GM12878 (cell line): ENCODE data around the gene PFKFB2.

Experiments
- ATF7 ChIP-seq: fragments of 450-650 bp; IDR thresholded peaks from 2 replicates; pipeline ENCODE4 v1.6.1; 2016; ENCODE audit warnings: low read depth, mild to moderate bottlenecking
- ESRRA ChIP-seq: IDR thresholded peaks from 2 replicates; pipeline ENCODE4 v1.6.1; 2012; ENCODE audit warnings: mild to moderate bottlenecking, low read length, improper control_type of control experiment
- EZH2 ChIP-seq: IDR thresholded peaks from 2 replicates; pipeline ENCODE4 v1.6.1; 2012; ENCODE audit warnings: low read depth, mild to moderate bottlenecking, control low read depth, inconsistent platforms, low read length, borderline replicate concordance; ENCODE audit not compliant: control insufficient read depth
- HDAC6 ChIP-seq: fragments of 200-600 bp; sonication (generic); IDR thresholded peaks from one replicate; pipeline ENCODE4 v1.8.0; 2017; ENCODE audit warnings: antibody characterized with exemption; ENCODE audit not compliant: unreplicated experiment
- JUND ChIP-seq: IDR thresholded peaks from 2 replicates; pipeline ENCODE4 v1.6.1; 2012; ENCODE audit warnings: low read depth, mild to moderate bottlenecking, low read length, improper control_type of control experiment, moderate library complexity
- NFYB ChIP-seq: IDR thresholded peaks from 2 replicates; pipeline ENCODE4 v1.6.1; 2011; ENCODE audit warnings: low read depth, mild to moderate bottlenecking, low read length, improper control_type of control experiment, moderate library complexity; ENCODE audit not compliant: insufficient read depth
- NR2C2 ChIP-seq: IDR thresholded peaks from 2 replicates; pipeline ENCODE4 v1.6.1; 2011; ENCODE audit warnings: borderline replicate concordance, low read depth; ENCODE audit not compliant: control insufficient read depth, insufficient read length
- POLR2A ChIP-seq: IDR thresholded peaks from 2 replicates; pipeline ENCODE4 v1.6.1; 2011; ENCODE audit warnings: low read depth, mild to moderate bottlenecking, low read length
- TF ChIP-seq, protein P1 (sequence below): fragments of 450-650 bp; IDR thresholded peaks from 2 replicates; pipeline ENCODE4 v1.6.1; 2016; ENCODE audit warnings: mild to moderate bottlenecking
- TF ChIP-seq, protein P2 (sequence below): IDR thresholded peaks from 2 replicates; pipeline ENCODE4 v1.6.1; 2011; ENCODE audit warnings: low read depth, low read length, improper control_type of control experiment, borderline replicate concordance
- TF ChIP-seq, protein P3 (sequence below), 3 experiments: IDR thresholded peaks in 2 of 3; conservative IDR thresholded peaks in 1 of 3; 2 replicates each; pipeline ENCODE4 v1.5.1; 2011; ENCODE audit warnings: low read depth in 3 of 3, low read length in 3 of 3, mild to moderate bottlenecking in 3 of 3, control low read depth in 2 of 3, moderate library complexity in 2 of 3, inconsistent platforms in 1 of 3, mixed read lengths in 1 of 3; ENCODE audit not compliant: control insufficient read depth in 2 of 3, insufficient read depth in 1 of 3; ENCODE audit errors: extremely low read depth in 1 of 3
- TF ChIP-seq, protein P4 (sequence below): IDR thresholded peaks from 2 replicates; pipeline ENCODE4 v1.6.1; 2012; ENCODE audit warnings: mild to moderate bottlenecking, low read depth, low read length

DNA sequence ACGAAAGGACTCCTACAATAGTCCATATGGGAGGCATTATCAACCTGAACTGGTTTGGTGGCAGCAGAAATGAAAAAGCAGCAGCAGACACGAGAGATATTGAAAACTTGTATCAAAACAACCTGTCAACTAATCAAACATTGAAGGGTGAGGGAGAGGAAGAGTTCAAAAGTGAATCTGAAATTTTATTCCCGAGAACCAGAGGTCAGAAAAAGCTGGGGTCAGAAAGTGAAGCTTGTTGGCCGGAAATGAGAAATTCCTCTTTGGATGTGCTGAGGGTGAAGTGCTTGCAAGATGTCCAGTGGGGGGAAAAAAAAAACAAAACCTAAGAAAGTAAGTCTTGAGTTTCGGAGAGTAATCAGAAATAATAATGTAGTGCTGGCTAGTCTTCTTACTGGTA lies 49.1 kb downstream of the PFKFB2 start:
- no peak for TF ChIP-seq EZH2
- TF ChIP-seq JUND = no peak
- TF ChIP-seq ESRRA = no peak
- TF ChIP-seq, protein P1, sequence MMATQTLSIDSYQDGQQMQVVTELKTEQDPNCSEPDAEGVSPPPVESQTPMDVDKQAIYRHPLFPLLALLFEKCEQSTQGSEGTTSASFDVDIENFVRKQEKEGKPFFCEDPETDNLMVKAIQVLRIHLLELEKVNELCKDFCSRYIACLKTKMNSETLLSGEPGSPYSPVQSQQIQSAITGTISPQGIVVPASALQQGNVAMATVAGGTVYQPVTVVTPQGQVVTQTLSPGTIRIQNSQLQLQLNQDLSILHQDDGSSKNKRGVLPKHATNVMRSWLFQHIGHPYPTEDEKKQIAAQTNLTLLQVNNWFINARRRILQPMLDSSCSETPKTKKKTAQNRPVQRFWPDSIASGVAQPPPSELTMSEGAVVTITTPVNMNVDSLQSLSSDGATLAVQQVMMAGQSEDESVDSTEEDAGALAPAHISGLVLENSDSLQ = no peak
- TF ChIP-seq, protein P2, sequence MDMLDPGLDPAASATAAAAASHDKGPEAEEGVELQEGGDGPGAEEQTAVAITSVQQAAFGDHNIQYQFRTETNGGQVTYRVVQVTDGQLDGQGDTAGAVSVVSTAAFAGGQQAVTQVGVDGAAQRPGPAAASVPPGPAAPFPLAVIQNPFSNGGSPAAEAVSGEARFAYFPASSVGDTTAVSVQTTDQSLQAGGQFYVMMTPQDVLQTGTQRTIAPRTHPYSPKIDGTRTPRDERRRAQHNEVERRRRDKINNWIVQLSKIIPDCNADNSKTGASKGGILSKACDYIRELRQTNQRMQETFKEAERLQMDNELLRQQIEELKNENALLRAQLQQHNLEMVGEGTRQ = no peak
- TF ChIP-seq NFYB = no peak
- TF ChIP-seq, protein P3, sequence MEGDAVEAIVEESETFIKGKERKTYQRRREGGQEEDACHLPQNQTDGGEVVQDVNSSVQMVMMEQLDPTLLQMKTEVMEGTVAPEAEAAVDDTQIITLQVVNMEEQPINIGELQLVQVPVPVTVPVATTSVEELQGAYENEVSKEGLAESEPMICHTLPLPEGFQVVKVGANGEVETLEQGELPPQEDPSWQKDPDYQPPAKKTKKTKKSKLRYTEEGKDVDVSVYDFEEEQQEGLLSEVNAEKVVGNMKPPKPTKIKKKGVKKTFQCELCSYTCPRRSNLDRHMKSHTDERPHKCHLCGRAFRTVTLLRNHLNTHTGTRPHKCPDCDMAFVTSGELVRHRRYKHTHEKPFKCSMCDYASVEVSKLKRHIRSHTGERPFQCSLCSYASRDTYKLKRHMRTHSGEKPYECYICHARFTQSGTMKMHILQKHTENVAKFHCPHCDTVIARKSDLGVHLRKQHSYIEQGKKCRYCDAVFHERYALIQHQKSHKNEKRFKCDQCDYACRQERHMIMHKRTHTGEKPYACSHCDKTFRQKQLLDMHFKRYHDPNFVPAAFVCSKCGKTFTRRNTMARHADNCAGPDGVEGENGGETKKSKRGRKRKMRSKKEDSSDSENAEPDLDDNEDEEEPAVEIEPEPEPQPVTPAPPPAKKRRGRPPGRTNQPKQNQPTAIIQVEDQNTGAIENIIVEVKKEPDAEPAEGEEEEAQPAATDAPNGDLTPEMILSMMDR (IDR thresholded peaks at IDR 0.05 in 2 of 3, conservative IDR thresholded peaks at IDR 0.05 in 1 of 3; ENCODE audit: control insufficient read depth in 2 of 3, extremely low read depth in 1 of 3, insufficient read depth in 1 of 3, low read depth in 3 of 3, low read length in 3 of 3) = no peak
- no peak for TF ChIP-seq ATF7
- TF ChIP-seq, protein P4, sequence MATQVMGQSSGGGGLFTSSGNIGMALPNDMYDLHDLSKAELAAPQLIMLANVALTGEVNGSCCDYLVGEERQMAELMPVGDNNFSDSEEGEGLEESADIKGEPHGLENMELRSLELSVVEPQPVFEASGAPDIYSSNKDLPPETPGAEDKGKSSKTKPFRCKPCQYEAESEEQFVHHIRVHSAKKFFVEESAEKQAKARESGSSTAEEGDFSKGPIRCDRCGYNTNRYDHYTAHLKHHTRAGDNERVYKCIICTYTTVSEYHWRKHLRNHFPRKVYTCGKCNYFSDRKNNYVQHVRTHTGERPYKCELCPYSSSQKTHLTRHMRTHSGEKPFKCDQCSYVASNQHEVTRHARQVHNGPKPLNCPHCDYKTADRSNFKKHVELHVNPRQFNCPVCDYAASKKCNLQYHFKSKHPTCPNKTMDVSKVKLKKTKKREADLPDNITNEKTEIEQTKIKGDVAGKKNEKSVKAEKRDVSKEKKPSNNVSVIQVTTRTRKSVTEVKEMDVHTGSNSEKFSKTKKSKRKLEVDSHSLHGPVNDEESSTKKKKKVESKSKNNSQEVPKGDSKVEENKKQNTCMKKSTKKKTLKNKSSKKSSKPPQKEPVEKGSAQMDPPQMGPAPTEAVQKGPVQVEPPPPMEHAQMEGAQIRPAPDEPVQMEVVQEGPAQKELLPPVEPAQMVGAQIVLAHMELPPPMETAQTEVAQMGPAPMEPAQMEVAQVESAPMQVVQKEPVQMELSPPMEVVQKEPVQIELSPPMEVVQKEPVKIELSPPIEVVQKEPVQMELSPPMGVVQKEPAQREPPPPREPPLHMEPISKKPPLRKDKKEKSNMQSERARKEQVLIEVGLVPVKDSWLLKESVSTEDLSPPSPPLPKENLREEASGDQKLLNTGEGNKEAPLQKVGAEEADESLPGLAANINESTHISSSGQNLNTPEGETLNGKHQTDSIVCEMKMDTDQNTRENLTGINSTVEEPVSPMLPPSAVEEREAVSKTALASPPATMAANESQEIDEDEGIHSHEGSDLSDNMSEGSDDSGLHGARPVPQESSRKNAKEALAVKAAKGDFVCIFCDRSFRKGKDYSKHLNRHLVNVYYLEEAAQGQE = no peak
- no peak for TF ChIP-seq NR2C2
- no peak for TF ChIP-seq HDAC6
- TF ChIP-seq POLR2A = no peak
